NCI-H2107 treated with DMSO at 0.1 percent for 48 hours (cell line): ENCODE data around the gene CENPP.

Experiments used
- DNase-seq: peaks from one replicate; lab custom pipeline; 2025; ENCODE audit not compliant: unreplicated experiment; lab: John Stamatoyannopoulos, UW

The CENPP gene

DNA sequence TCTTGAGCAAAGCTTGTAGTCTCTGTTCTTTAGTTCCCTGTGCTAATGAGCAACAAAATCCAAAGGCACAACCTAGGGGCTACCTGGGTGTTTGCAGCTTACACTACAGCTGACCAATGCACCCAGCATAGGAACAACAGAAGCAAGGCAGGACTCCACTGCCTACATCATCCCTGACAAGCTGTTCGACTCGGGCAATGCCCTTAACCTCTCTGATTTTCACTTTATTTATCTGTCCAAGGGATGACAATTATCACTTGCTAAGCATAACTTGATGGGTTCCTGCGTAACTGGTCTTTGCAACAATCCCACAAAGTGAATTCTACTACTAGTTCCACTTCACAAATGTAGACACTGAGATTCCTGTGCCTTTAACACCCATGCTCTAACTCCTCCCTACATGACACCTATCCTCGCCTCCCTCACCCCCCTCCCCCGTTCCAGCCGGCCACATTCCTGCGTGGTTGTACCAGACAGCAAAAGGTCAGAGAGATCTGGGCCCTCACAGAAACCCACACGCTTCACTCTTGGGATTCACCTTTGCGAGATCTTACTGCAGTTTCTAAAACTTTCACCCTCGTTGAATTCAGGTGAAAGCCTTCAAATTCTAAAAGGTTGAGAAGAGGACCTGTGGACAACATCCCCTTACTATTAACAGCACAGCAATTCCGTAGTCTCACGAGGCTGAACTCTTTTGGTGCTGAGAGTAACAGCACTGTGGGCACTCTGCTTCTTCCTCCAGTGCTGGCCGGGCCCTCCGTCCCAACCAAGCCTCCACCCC, 343.2 kb downstream of the CENPP start:
- DNase-seq: no peak

- no peak for DNase-seq
Measured at GRCh38 chr9:92669527-92669889, 343.8 kb downstream of the CENPP start.
